Measurements from ENCODE around the gene MEGF11.

DNA sequence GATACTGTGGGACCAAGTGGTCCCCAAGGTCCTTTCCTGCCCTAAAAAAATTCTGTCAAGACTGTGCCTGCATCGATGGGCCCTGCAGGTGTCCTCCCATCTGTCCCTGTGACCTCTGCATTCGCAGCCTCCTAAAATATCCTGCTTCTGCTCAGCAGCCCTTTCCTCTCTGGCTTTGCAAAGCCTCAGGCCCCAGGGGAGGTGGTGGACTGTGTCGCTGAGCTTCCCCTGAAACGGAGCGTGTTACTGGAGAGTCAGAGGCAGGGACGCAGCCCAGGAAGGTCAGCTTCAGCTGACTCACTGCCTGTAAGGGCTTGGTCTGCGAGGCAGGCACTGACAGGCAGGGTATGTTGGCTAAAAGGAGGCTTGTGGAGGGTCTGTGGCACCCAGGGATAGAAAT is 274.2 kb downstream of the MEGF11 start:
- TF ChIP-seq POLR2A (IDR thresholded peaks at IDR 0.05) = no peak
- TF ChIP-seq, protein P1, sequence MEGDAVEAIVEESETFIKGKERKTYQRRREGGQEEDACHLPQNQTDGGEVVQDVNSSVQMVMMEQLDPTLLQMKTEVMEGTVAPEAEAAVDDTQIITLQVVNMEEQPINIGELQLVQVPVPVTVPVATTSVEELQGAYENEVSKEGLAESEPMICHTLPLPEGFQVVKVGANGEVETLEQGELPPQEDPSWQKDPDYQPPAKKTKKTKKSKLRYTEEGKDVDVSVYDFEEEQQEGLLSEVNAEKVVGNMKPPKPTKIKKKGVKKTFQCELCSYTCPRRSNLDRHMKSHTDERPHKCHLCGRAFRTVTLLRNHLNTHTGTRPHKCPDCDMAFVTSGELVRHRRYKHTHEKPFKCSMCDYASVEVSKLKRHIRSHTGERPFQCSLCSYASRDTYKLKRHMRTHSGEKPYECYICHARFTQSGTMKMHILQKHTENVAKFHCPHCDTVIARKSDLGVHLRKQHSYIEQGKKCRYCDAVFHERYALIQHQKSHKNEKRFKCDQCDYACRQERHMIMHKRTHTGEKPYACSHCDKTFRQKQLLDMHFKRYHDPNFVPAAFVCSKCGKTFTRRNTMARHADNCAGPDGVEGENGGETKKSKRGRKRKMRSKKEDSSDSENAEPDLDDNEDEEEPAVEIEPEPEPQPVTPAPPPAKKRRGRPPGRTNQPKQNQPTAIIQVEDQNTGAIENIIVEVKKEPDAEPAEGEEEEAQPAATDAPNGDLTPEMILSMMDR (IDR thresholded peaks at IDR 0.05) = no peak
